Measurements from ENCODE around the gene CORO2A. TPM values are rescaled to one million over a fixed set of nuclear protein-coding genes. Genes with fewer than 3 reads are reported as not detected.

Gene CORO2A
- total and polyA plus RNA-seq, 2 of the 13 experiments (the other 11 are each of a cell fraction or from before 2014, with no cell fraction given) = 14.4 to 15.3 TPM

DNA sequence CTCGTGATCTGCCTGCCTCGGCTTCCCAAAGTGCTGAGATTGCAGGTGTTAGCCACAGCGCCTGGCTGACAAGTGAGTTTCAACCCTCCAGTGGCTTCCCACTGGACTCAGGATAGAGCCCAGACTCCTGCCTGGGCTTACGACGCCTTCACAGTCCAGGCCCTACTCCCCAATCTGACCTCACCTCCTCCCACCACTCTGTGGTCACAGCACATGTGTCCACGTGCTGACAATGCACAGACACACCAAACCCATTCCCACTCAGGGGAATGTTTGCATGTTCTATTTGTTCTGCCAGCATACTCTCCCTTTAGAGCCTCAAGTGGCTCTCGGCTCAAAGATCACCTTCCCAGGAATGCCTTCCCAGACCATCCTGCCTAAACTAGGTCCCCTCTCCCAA lies 42.3 kb downstream of the CORO2A start (continued):
- TF ChIP-seq TRAFD1 (CRISPR knock-in tag; IDR thresholded peaks at IDR 0.05; ENCODE audit: borderline replicate concordance) = no peak
- TF ChIP-seq ZNF703 (CRISPR knock-in tag; IDR thresholded peaks at IDR 0.05; ENCODE audit: borderline replicate concordance) = no peak
- TF ChIP-seq RFXAP (CRISPR knock-in tag; IDR thresholded peaks at IDR 0.05; ENCODE audit: borderline replicate concordance) = no peak
- TF ChIP-seq MLXIP (CRISPR knock-in tag; IDR thresholded peaks at IDR 0.05; ENCODE audit: borderline replicate concordance) = peak; percentile 50; the same call in 1 of the 2 replicates
- TF ChIP-seq ZNF609 (CRISPR knock-in tag; IDR thresholded peaks at IDR 0.05; ENCODE audit: borderline replicate concordance) = no peak
- no peak for TF ChIP-seq NFYB (CRISPR knock-in tag; IDR thresholded peaks at IDR 0.05)
- peak; percentile 85 for TF ChIP-seq ZNF263 (CRISPR knock-in tag; IDR thresholded peaks at IDR 0.05)
- TF ChIP-seq ZNF235 (CRISPR knock-in tag; IDR thresholded peaks at IDR 0.05; ENCODE audit: borderline replicate concordance) = no peak
- no peak for TF ChIP-seq ZC3H4 (CRISPR knock-in tag; IDR thresholded peaks at IDR 0.05; ENCODE audit: borderline replicate concordance)
- TF ChIP-seq MATR3 (CRISPR knock-in tag; IDR thresholded peaks at IDR 0.05) = no peak
- peak; percentile 72 for TF ChIP-seq CBFB (CRISPR knock-in tag; IDR thresholded peaks at IDR 0.05)
- TF ChIP-seq, protein P1, sequence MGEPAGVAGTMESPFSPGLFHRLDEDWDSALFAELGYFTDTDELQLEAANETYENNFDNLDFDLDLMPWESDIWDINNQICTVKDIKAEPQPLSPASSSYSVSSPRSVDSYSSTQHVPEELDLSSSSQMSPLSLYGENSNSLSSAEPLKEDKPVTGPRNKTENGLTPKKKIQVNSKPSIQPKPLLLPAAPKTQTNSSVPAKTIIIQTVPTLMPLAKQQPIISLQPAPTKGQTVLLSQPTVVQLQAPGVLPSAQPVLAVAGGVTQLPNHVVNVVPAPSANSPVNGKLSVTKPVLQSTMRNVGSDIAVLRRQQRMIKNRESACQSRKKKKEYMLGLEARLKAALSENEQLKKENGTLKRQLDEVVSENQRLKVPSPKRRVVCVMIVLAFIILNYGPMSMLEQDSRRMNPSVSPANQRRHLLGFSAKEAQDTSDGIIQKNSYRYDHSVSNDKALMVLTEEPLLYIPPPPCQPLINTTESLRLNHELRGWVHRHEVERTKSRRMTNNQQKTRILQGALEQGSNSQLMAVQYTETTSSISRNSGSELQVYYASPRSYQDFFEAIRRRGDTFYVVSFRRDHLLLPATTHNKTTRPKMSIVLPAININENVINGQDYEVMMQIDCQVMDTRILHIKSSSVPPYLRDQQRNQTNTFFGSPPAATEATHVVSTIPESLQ (CRISPR knock-in tag; conservative IDR thresholded peaks at IDR 0.05) = no peak
- no peak for TF ChIP-seq MLLT10 (CRISPR knock-in tag; IDR thresholded peaks at IDR 0.05)
- 0 out of 2 replicates have a peak, but pooled peaks have one; percentile 45 for TF ChIP-seq ZBTB21 (CRISPR knock-in tag; IDR thresholded peaks at IDR 0.05)
- no peak for TF ChIP-seq ZNF382 (CRISPR knock-in tag; IDR thresholded peaks at IDR 0.05; ENCODE audit: borderline replicate concordance)

Data from HepG2 (cell line).